Dendritic cell treated with granulocyte-macrophage colony-stimulating factor and Interleukin-4, amounts not matched to agents 40 ng/mL and 50 ng/mL, for 4 days (primary cell): ENCODE results near the gene JAZF1.

Experiments used
- H3K27ac Mint-ChIP-seq: one replicate; pipeline ENCODE4 v1.8.0; 2022; ENCODE audit warnings: mild to moderate bottlenecking, mixed read lengths
- H3K27me3 Mint-ChIP-seq: one replicate; pipeline ENCODE4 v1.8.0; 2022; ENCODE audit warnings: mild to moderate bottlenecking, mixed read lengths
- H3K36me3 Mint-ChIP-seq: one replicate; pipeline ENCODE4 v1.8.0; 2022; ENCODE audit warnings: low read depth, mixed read lengths
- H3K4me1 Mint-ChIP-seq: one replicate; pipeline ENCODE4 v1.8.0; 2022; ENCODE audit warnings: low read depth, mixed read lengths
- H3K4me3 Mint-ChIP-seq: one replicate; pipeline ENCODE4 v1.8.0; 2022; ENCODE audit warnings: mild to moderate bottlenecking, moderate library complexity, mixed read lengths
- H3K9me3 Mint-ChIP-seq: one replicate; pipeline ENCODE4 v1.8.0; 2022; ENCODE audit warnings: mixed read lengths
- intact Hi-C: fragments of 100-400 bp; cut with micrococcal nuclease; formaldehyde crosslinking; loops from one replicate; pipeline ENCODE4 v1.15.0; 2022

Gene JAZF1

DNA sequence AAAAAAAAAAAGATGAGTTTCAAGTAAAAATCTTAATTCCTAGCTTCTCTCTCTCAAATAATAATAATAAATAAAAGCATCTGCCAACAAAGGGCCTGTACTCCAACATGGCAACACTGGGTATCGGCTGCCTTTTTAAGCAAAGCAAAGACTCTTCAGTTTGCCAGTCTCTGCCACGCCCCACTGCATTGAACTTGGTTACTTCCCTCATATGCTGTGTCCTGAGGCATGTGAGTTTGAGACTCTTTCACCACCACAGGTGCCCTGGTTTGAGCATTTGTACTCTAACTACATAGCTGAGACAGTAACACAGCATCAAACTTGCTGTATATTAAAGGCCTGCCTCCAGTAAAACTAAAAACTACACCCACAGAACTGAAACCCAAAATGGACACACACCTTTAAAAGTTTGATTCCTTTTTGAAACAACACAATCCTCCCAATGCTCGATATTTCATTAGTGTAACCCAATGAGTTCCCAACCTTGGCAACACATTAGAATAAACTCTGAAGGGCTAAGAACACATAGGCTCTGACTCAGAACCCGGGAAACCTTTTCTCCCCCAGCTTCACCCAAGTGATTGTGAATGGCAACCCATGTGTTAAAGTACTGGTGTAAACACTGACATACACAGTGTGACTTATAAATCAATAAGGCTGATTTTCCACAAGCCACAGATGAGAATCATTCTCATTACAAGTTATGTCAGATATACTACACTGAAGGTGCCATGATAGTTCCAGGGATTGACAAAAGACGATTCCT lies 12.0 kb downstream of the JAZF1 start:
- Mint-ChIP-seq H3K36me3 (peaks cover 6% of the 10 kb centered on the region), H3K4me3 (no peak overlapping the region), H3K27ac (no peak overlapping the region), H3K9me3 (no peaks in the 10 kb centered on the region), H3K27me3 (no peaks in the 10 kb centered on the region), H3K4me1 (peaks cover 29% of the 10 kb centered on the region)
- intact Hi-C loops: no loop called here

GRCh38 chr7:28166982-28167715 lies 13.4 kb downstream of the JAZF1 start:
- Mint-ChIP-seq H3K36me3 (peaks cover 6% of the 10 kb centered on the region), H3K4me1 (peaks cover 24% of the 10 kb centered on the region), H3K27ac (no peak overlapping the region), H3K9me3 (no peaks in the 10 kb centered on the region), H3K4me3 (no peak overlapping the region), H3K27me3 (no peaks in the 10 kb centered on the region)
- intact Hi-C loops: no loop called here

- peaks cover 24% of the 10 kb centered on the region for H3K4me1 Mint-ChIP-seq
- intact Hi-C loops: no loop called here
- H3K4me3 Mint-ChIP-seq: no peak overlapping the region
- H3K27ac Mint-ChIP-seq: no peak overlapping the region
- H3K9me3 Mint-ChIP-seq: no peaks in the 10 kb centered on the region
- H3K27me3 Mint-ChIP-seq: no peaks in the 10 kb centered on the region
- H3K36me3 Mint-ChIP-seq: peaks cover 6% of the 10 kb centered on the region
Measured at GRCh38 chr7:28165961-28166955, 14.3 kb downstream of the JAZF1 start.

DNA sequence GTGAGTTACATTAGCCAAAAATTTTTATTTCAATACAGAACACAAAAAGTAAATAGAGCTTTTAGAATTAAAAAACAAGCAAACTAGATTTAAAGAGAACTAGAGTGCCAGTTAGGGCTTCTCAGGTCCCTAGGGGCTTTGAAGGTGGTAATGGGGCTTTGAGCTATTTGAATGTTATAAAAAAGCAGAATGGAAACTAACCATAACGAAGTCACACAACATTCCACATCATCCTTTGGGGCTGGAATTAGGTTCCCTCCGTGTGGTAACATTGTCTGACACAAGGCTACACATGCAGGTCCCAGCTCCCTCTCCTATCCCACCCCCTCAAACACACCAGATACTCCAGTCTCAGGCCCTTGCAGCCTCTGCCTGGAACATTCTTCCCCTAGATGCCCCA lies 15.3 kb downstream of the JAZF1 start:
- H3K4me3 Mint-ChIP-seq: no peak overlapping the region
- H3K27ac Mint-ChIP-seq: no peak overlapping the region
- H3K4me1 Mint-ChIP-seq: peaks cover 24% of the 10 kb centered on the region
- peaks cover 2% of the 10 kb centered on the region for H3K36me3 Mint-ChIP-seq
- H3K9me3 Mint-ChIP-seq: no peaks in the 10 kb centered on the region
- no peaks in the 10 kb centered on the region for H3K27me3 Mint-ChIP-seq
- intact Hi-C loops: no loop called here

DNA sequence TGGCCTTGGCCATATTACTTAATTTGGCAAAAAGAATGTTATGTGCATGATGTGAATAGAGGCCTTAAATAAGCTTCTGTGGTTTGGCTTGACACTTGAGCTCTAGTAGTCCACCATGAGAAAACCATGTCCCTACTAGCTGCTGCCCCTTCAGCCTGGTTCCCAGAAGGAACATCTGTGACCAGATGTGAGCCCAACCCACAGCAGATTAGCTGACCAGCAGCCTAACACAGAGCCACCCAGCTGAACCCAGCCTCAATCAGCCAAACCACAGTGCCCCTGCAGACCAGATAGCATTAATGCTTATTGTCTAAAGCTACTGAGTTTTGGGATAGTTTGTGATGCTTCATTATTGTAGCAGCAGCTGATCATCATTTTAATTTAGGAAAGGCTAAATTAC lies 16.6 kb downstream of the JAZF1 start:
- no peaks in the 10 kb centered on the region for H3K27me3 Mint-ChIP-seq
- H3K4me1 Mint-ChIP-seq: peaks cover 25% of the 10 kb centered on the region
- intact Hi-C loops: no loop called here
- no peaks in the 10 kb centered on the region for H3K9me3 Mint-ChIP-seq
- no peak overlapping the region for H3K27ac Mint-ChIP-seq
- no peak overlapping the region for H3K4me3 Mint-ChIP-seq
- peaks cover 7% of the 10 kb centered on the region for H3K36me3 Mint-ChIP-seq

- Mint-ChIP-seq H3K4me3 (no peak overlapping the region), H3K9me3 (no peaks in the 10 kb centered on the region), H3K27ac (no peak overlapping the region), H3K27me3 (no peaks in the 10 kb centered on the region), H3K4me1 (peaks cover 36% of the 10 kb centered on the region), H3K36me3 (peaks cover 8% of the 10 kb centered on the region)
- intact Hi-C loops: no loop called here
Measured at GRCh38 chr7:28161331-28161730, 19.3 kb downstream of the JAZF1 start.

- Mint-ChIP-seq H3K27me3 (no peaks in the 10 kb centered on the region), H3K36me3 (peaks cover 8% of the 10 kb centered on the region), H3K4me1 (peaks cover 40% of the 10 kb centered on the region), H3K9me3 (no peaks in the 10 kb centered on the region), H3K4me3 (no peak overlapping the region), H3K27ac (no peak overlapping the region)
- intact Hi-C loops: no loop called here
Measured at GRCh38 chr7:28160551-28160991, 20.0 kb downstream of the JAZF1 start.

DNA sequence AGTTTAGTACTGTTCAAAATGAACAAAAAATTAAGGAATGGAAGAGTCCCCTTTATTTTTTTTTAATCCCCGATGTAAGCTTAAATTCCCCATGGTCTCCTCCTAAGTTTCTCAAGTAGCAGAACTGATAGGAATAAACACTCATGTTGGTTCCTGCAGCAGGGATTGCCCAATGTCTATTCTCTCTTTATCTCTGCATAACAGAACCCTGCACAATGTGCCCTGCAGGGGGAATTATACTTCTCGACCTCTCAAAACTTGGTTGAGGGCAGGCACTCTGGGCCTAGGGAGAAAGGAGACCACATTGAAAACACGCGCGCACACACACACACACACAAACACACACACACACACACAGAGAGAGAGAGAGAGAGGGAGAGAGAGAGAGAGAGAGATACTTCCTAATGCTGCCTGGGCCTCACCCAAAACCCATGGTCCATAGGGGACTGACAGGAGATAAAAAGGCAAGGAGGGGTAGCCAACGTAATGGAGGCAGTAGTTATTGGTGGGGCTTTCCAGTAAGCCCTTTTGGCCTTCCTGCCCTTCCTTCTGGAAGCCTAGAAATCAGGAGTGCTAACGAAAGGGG lies 22.7 kb downstream of the JAZF1 start:
- intact Hi-C loops: no loop called here
- H3K9me3 Mint-ChIP-seq: no peaks in the 10 kb centered on the region
- H3K4me3 Mint-ChIP-seq: no peak overlapping the region
- peaks cover 8% of the 10 kb centered on the region for H3K36me3 Mint-ChIP-seq
- peak overlapping the region; percentile 45 for H3K27ac Mint-ChIP-seq
- H3K4me1 Mint-ChIP-seq: peaks cover 57% of the 10 kb centered on the region
- H3K27me3 Mint-ChIP-seq: no peaks in the 10 kb centered on the region

- Mint-ChIP-seq H3K4me1 (peaks cover 63% of the 10 kb centered on the region), H3K36me3 (peaks cover 8% of the 10 kb centered on the region), H3K9me3 (no peaks in the 10 kb centered on the region), H3K27me3 (no peaks in the 10 kb centered on the region), H3K27ac (peak overlapping the region; percentile 88), H3K4me3 (no peak overlapping the region)
- intact Hi-C loops: no loop called here
Measured at GRCh38 chr7:28157076-28157745, 23.4 kb downstream of the JAZF1 start.

- intact Hi-C loops: no loop called here
- Mint-ChIP-seq H3K27ac (peak overlapping the region; percentile 88), H3K27me3 (no peaks in the 10 kb centered on the region), H3K4me1 (peaks cover 67% of the 10 kb centered on the region), H3K4me3 (no peak overlapping the region), H3K36me3 (peaks cover 8% of the 10 kb centered on the region), H3K9me3 (no peaks in the 10 kb centered on the region)
Measured at GRCh38 chr7:28156401-28156800, 24.2 kb downstream of the JAZF1 start.

GRCh38 chr7:28155964-28156363 lies 24.6 kb downstream of the JAZF1 start:
- peak overlapping the region; percentile 88 for H3K27ac Mint-ChIP-seq

GRCh38 chr7:28155019-28155660 lies 25.5 kb downstream of the JAZF1 start:
- intact Hi-C loops: loop anchor here (2.0 kb wide), 1 partner anchor 24 kb away; no protein-coding TSS in a partner anchor
- peaks cover 68% of the 10 kb centered on the region for H3K4me1 Mint-ChIP-seq
- peak overlapping the region; percentile 34 for H3K4me3 Mint-ChIP-seq

More at GRCh38 chr7:28155964-28156363, 24.6 kb downstream of the JAZF1 start:
- H3K36me3 Mint-ChIP-seq: peaks cover 8% of the 10 kb centered on the region
- no peak overlapping the region for H3K4me3 Mint-ChIP-seq
- intact Hi-C loops: loop anchor here (2.0 kb wide), 1 partner anchor 23 kb away; no protein-coding TSS in a partner anchor
- no peaks in the 10 kb centered on the region for H3K9me3 Mint-ChIP-seq
- H3K4me1 Mint-ChIP-seq: peaks cover 67% of the 10 kb centered on the region
- H3K27me3 Mint-ChIP-seq: no peaks in the 10 kb centered on the region

More at GRCh38 chr7:28155019-28155660, 25.5 kb downstream of the JAZF1 start:
- no peaks in the 10 kb centered on the region for H3K9me3 Mint-ChIP-seq
- peaks cover 8% of the 10 kb centered on the region for H3K36me3 Mint-ChIP-seq
- no peaks in the 10 kb centered on the region for H3K27me3 Mint-ChIP-seq
- H3K27ac Mint-ChIP-seq: peak overlapping the region; percentile 88
